ENCODE results near the gene C6orf136. TPM values are rescaled to one million over a fixed set of nuclear protein-coding genes. Genes with fewer than 3 reads are reported as not detected.

The C6orf136 gene
- total and polyA plus RNA-seq, 9 of the 15 experiments (the other 6 are each of a cell fraction or from before 2014, with no cell fraction given): 14.1 to 63.1 (median 18.4) TPM

DNA sequence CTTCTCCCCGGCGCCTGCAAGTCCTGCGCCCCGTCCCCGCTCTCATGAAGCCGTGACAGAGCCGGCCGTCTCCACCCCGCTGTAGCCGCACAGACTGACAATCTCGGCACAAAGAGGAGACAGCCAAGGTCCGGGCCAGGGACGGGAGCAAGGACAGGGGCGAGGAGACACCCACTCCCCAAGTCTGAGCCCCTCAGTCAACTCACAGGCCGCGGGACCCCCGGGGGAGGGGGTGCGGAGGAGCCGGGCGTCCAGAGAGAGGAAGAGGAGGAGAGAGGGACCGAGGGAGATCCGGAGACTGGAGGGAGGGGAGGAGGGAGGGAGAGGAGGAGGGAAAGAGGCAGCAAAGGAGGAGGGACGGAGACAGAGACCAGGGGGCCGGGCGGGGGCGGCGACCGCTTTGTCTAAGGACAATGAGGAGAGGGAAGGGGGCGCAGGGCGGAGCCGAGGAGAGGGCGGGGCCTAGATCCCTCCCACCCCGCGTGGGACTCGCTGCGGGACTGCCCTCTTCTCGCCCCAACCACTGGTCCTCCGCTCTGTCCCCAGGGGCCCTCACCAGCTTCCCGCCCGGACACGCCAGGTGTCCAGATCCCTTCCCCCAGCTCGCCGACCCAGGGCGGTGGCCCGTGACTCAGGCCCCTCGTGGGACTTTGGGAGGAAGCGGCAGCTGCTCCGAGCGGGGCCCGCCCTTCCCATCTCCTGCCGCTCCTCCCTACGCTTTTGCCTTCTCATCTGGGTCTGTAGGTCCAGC lies 40.1 kb downstream of the C6orf136 start (continued):
- TF ChIP-seq DIDO1 (tag; IDR thresholded peaks at IDR 0.05; ENCODE audit: low read depth) (no peak), TCF7L2 (IDR thresholded peaks at IDR 0.05; ENCODE audit: low read depth, low read length) (no peak), FOXJ2 (tag; IDR thresholded peaks at IDR 0.05) (no peak), STAT5A (IDR thresholded peaks at IDR 0.05; ENCODE audit: borderline replicate concordance, low read length) (peak; percentile 41; the same call in 1 of the 2 replicates), ZFPM2 (CRISPR knock-in tag; IDR thresholded peaks at IDR 0.05) (0 out of 2 replicates have a peak, but pooled peaks have one; percentile 4), KLF1 (tag; IDR thresholded peaks at IDR 0.05) (peak; percentile 97; the same call in 1 of the 2 replicates), GTF2F1 (IDR thresholded peaks at IDR 0.05; ENCODE audit: low read depth, low read length) (no peak), MYC (IDR thresholded peaks at IDR 0.05; ENCODE audit: low read depth, low read length) (peak; percentile 82), MYC (CRISPR knock-in tag; IDR thresholded peaks at IDR 0.05; ENCODE audit: borderline replicate concordance, low read depth) (peak; percentile 70), TBL1XR1 (IDR thresholded peaks at IDR 0.05; ENCODE audit: low read length in 2 of 2) (peak in 1 of 2 experiments; percentile 52; a peak in 1 of 4 replicates), ZBED1 (IDR thresholded peaks at IDR 0.05) (no peak; the same call in 1 of the 2 replicates), ZNF695 (CRISPR knock-in tag; IDR thresholded peaks at IDR 0.05) (no peak), ERF (CRISPR knock-in tag; IDR thresholded peaks at IDR 0.05) (peak; percentile 62; the same call in 1 of the 2 replicates), ZNF395 (CRISPR knock-in tag; IDR thresholded peaks at IDR 0.05) (no peak; the same call in 1 of the 2 replicates), ZNF347 (CRISPR knock-in tag; IDR thresholded peaks at IDR 0.05; ENCODE audit: low read depth) (no peak), SRSF7 (optimal IDR thresholded peaks at IDR 0.05; ENCODE audit: low read depth, low read length) (no peak), ZNF551 (CRISPR knock-in tag; IDR thresholded peaks at IDR 0.05) (no peak), TOE1 (IDR thresholded peaks at IDR 0.05; ENCODE audit: borderline replicate concordance) (peak; percentile 83; the same call in 1 of the 2 replicates), TOE1 (CRISPR knock-in tag; IDR thresholded peaks at IDR 0.05; ENCODE audit: borderline replicate concordance, low read depth) (0 out of 2 replicates have a peak, but pooled peaks have one; percentile 23), DACH1 (IDR thresholded peaks at IDR 0.05; ENCODE audit: partially characterized antibody) (peak; percentile 81), NFXL1 (CRISPR knock-in tag; IDR thresholded peaks at IDR 0.05) (no peak), MLLT1 (IDR thresholded peaks at IDR 0.05) (peak; percentile 32 to 66; a peak in 2 of 4 replicates), RBM39 (optimal IDR thresholded peaks at IDR 0.05; ENCODE audit: low read depth, low read length) (peak; percentile 65), GABPB1 (CRISPR knock-in tag; IDR thresholded peaks at IDR 0.05) (peak; percentile 73; the same call in 1 of the 2 replicates), RBFOX2 (IDR thresholded peaks at IDR 0.05; ENCODE audit: low read depth, low read length) (peak; percentile 85), XRCC4 (IDR thresholded peaks at IDR 0.05; ENCODE audit: extremely low read depth, insufficient read depth, insufficient read length) (no peak)
- TF ChIP-seq, protein P1, sequence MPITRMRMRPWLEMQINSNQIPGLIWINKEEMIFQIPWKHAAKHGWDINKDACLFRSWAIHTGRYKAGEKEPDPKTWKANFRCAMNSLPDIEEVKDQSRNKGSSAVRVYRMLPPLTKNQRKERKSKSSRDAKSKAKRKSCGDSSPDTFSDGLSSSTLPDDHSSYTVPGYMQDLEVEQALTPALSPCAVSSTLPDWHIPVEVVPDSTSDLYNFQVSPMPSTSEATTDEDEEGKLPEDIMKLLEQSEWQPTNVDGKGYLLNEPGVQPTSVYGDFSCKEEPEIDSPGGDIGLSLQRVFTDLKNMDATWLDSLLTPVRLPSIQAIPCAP (CRISPR knock-in tag; IDR thresholded peaks at IDR 0.05; ENCODE audit: borderline replicate concordance): no peak

All from K562 (cell line).